H7 (cell line): ENCODE measurements around the gene STRIP2. TPM values are rescaled to one million over a fixed set of nuclear protein-coding genes. Genes with fewer than 3 reads are reported as not detected.
"Not testable (repeated sequence)": the region's sequence is repeated elsewhere in the genome, so short reads cannot be mapped to it uniquely, and the experiment has no call there.

Source experiments
- DNase-seq: peaks from one replicate; pipeline ENCODE4 v3.0.0; 2012
- H3K27me3 ChIP-seq: 2 replicates; pipeline ENCODE4 v1.6.0; 2011; ENCODE audit warnings: mild to moderate bottlenecking, low read length; ENCODE audit not compliant: control insufficient read depth, insufficient read depth
- H3K36me3 ChIP-seq: replicated peaks from 2 replicates; pipeline ENCODE4 v1.5.1; 2011; ENCODE audit warnings: low read length; ENCODE audit not compliant: control insufficient read depth, insufficient read depth
- H3K4me3 ChIP-seq: 2 replicates; pipeline ENCODE4 v1.5.1; 2011; ENCODE audit warnings: low read depth, mild to moderate bottlenecking, control low read depth, low read length, moderate library complexity; ENCODE audit not compliant: insufficient read depth
- total RNA-seq: library from RNA; depleted of rRNA; stranded (reverse); fragments of >200 nt; shearing (Covaris generic); gene quantifications from 2 replicates; pipeline ENCODE4 v1.2.3, GENCODE V29; 2014

STRIP2 gene
- total RNA-seq, 1 experiment from 2014 or later = 5.1 TPM

DNA sequence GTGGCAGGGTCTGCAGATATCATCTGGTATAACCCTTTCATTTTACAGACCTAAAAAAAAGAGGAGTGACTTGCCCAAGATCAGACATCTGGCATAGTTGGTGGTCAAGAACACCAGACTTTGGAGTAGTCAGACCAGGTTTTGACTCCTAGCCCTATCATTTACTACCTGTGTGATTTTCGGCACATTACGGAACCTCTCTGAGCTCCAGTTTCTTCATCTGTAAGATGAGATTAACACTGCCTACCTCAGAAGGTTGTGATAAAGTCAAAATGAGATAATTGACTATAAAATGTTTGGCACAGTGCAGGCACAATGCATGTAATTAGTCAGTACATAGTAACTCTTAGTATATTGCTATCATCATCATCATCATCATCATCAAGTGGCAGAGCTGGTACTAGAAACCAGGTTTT lies 1.2 kb downstream of the STRIP2 start:
- H3K36me3 ChIP-seq = peaks cover 1% of the 10 kb centered on the region; the same call in 1 of the 2 replicates
- DNase-seq = no peak
- H3K4me3 ChIP-seq = peak overlapping the region; percentile 85
- peaks cover 14% of the 10 kb centered on the region for H3K27me3 ChIP-seq

DNA sequence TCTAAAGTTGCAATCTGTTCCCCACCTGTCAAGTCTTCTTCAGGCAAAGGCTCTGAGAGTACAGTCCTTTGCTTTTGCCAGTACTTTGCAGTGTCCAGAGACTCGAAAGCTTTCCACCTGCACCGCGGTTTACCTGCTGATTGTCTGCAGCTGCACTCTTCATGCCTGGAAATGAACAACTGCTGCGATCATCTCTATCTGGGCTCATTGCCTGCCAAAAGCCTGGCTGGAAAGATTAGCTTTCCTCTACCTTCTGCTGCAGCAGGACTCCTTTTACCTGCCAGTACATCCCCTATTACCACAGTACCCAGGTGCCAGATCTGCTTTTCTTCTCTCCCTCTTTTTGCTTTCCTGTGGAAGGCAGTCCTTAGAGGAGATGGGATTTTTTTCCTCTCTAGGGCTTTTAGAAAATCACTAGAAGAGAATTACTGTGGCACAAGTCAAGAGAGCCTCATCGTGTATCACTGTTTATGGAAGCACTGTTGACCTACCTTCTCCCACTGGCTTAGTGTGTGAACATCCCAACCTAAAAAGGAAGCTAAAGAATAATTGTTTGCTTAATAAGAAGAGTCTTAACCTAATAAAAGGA lies 2.2 kb downstream of the STRIP2 start:
- no peak for DNase-seq
- peaks cover 1% of the 10 kb centered on the region; the same call in 1 of the 2 replicates for H3K36me3 ChIP-seq
- peaks cover 14% of the 10 kb centered on the region for H3K27me3 ChIP-seq
- no peak overlapping the region for H3K4me3 ChIP-seq

DNA sequence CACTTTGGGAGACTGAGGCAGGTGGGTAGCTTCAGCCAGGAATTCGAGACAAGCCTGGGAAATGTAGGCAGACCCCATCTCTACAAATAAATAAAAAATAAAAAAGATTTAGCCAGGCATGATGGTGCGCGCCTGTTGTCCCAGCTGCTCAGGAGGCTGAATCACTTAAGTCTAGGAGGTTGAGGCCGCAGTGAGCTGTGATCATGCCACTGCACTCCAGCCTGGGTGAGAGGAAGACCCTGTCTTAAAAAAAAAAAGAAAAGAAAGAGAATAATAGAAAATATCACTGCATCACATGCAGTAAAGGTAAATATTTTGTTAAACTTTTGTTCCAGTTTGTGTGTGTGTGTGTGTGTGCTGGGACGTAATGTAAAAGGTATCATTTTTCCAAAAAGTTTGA lies 3.0 kb downstream of the STRIP2 start:
- DNase-seq = no peak
- H3K27me3 ChIP-seq = peaks cover 13% of the 10 kb centered on the region
- H3K4me3 ChIP-seq = no peak overlapping the region
- H3K36me3 ChIP-seq = peaks cover 1% of the 10 kb centered on the region; the same call in 1 of the 2 replicates

DNA sequence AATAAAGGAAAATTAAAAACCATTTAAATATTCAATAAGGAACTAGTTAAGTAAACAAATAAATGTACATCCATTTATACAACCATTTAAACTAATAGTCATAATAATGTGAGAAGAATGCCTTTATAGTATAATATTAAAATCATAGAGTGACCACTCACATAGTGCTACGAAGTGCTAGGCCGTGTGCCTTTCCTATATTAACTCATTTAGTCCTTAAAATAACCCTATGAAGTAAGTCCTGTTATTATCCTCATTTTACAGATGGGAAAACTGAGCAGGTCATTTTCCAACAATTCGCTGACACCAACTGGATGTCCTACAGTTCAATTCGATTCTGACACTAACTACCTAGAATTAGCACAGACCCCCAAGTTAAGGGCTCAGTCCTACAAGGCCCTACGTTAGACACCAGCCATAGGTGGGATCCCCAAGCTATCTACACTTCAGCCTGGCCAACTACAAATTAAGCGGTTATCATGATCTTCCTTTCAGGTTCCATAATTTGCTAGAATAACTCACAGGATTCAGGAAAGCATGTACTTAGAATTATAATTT lies 4.1 kb downstream of the STRIP2 start:
- no peak for DNase-seq
- H3K36me3 ChIP-seq = peaks cover 1% of the 10 kb centered on the region; the same call in 1 of the 2 replicates
- H3K4me3 ChIP-seq = no peak overlapping the region
- H3K27me3 ChIP-seq = peaks cover 6% of the 10 kb centered on the region; the same call in 1 of the 2 replicates

DNA sequence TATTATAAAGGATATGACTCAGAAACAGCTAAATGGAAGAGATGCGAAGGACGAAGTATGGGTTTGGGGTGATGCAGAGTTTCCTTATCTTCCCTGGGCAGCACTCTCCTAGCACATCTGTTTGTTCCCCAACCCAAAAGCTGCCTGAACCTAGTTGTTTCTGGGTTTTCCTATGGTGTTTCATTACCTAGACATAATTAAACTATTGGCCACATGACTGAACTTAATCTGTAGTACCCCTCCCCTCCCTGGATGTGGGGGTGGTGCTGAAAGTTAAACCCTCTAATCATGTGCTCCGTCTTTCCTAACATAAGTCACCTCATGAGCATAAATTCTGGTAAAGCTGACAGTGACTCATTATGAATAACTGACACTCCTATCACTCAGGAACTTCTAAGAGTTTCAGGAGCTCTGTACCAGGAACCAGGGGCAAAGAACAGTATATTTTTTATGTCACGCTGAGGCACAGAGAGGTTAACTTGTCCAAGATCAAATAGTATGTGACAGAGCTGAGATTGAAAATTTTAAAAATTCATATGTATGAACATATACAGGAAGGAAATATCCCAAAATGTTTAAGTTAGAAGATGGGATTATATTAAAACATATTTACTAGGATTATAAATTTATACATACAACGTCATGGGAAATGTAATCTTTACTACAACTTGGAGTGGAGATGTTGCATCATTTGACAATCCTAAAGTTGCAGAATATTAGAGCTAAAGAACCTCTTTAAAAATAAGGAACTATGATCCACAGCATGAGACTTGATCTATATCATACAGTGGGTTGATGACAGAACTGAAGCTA lies 4.8 kb downstream of the STRIP2 start:
- no peak for DNase-seq
- H3K36me3 ChIP-seq = peaks cover 1% of the 10 kb centered on the region; the same call in 1 of the 2 replicates

DNA sequence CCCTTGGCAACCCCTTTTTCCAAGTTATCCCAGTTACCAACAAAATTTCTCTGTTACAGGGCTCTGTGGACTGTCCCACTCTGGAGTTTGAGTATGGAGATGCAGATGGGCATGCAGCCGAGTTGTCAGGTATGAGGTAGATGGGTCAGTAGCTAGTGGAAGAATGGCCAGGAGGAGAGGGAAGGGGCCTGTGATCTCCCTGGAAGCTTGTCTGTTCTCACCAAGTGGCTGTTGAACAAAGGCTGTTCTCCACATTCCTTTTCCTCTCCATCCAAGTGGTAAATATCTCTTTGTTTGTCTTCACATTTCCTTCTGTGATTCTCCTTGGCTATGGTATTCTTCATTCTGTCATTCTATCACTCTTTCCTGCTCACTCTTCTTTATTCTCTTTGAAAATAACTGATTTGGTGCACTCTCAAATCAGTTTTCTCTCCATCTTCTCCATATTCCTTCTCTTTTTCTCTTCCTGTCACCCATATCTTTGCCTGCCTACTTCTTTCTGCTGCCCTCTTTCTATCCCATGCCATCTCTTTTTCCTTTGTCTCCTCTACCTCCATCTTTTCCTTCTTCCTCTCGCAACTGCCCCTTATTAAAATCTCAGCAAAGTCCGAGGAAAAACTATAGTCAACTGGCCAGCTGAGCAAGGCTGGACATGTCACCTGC lies 5.9 kb downstream of the STRIP2 start:
- peaks cover 1% of the 10 kb centered on the region; the same call in 1 of the 2 replicates for H3K36me3 ChIP-seq
- no peak for DNase-seq

More for the DNA sequence above, 4.8 kb downstream of the STRIP2 start:
- H3K4me3 ChIP-seq = no peak overlapping the region
- H3K27me3 ChIP-seq = peaks cover 4% of the 10 kb centered on the region; the same call in 1 of the 2 replicates

DNA sequence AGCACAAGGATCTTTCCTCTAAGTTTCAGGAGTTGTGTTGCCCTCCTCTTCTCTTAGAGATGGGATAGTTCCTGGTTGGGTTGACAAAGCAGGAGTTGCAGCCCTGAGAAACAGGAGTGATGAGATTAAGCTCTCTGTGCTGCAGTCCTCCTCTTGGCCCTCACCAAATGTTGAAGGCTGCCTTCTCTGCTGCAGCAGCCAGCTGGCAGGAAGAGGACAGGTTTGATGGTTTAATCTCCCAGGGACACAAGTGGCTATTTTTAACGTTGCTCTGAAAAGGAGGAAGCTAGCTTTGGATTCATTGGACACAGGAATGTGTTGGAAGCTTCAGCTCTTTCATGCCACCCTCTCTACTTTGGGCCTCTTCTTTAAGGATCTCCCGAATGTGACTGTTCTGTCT lies 9.4 kb downstream of the STRIP2 start:
- Histone ChIP-seq H3K4me3 (no peak overlapping the region), H3K27me3 (no peaks in the 10 kb centered on the region), H3K36me3 (peaks cover 1% of the 10 kb centered on the region; the same call in 1 of the 2 replicates)
- no peak for DNase-seq

More for the DNA sequence above, 5.9 kb downstream of the STRIP2 start:
- Histone ChIP-seq H3K4me3 (no peak overlapping the region), H3K27me3 (peaks cover under 1% of the 10 kb centered on the region; the same call in 1 of the 2 replicates)

DNA sequence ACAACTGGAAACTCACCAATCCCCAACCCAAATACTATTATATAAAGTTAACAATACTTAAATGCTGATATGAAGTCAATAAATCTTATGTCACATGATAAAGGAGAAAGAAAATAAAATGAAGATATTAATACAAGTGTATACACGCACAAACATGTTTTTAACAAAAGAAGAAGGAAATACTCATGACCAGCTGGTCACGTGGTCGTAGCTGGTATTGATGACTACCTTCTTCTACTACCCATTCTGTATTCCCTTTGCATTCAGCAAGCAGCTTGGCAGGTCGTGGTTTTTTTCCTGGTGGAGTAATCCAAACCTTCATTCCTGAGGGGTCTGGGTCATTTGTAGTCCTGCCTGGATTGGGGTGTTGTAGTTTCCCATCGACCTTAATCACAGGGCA lies 10.5 kb downstream of the STRIP2 start:
- H3K4me3 ChIP-seq, H3K36me3 ChIP-seq, H3K27me3 ChIP-seq, DNase-seq: not testable (repeated sequence)

DNA sequence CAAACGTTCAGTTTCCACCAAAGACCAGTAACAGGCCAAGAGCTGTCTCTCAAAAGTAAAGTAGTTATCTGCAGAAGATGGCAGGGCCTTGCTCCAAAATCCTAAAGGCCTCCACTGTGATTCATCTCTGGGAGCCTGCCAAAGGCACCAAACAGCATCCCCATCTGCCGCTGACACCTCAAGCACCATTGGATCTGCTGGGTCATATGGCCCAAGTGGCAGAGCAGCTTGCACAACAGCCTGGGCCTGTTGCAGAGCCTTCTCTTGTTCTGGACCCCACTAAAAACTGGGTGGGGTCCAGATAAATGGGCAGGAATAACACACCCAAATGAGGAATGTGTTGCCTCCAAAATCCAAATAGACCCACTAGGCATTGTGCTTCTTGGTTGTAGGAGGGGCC lies 12.7 kb downstream of the STRIP2 start:
- H3K36me3 ChIP-seq, H3K27me3 ChIP-seq, H3K4me3 ChIP-seq, DNase-seq: not testable (repeated sequence)

DNA sequence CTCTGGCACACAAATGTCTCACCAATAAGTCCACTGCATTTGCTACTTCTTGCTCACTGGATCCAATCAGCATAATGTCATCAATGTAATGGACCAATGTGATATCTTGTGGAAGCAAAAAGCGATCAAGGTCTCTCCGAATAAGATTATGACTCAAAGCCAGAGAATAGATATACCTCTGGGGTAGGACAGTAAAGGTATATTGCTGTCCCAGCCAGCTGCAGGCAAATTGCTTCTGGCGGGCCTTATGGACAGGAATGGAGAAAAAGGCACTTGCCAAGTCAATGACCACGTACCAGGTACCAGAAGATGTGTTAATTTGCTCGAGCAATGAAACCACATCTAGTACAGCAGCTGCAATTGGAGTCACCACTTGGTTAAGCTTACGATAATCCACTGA lies 13.2 kb downstream of the STRIP2 start:
- H3K27me3 ChIP-seq, H3K4me3 ChIP-seq, DNase-seq, H3K36me3 ChIP-seq: not testable (repeated sequence)

DNA sequence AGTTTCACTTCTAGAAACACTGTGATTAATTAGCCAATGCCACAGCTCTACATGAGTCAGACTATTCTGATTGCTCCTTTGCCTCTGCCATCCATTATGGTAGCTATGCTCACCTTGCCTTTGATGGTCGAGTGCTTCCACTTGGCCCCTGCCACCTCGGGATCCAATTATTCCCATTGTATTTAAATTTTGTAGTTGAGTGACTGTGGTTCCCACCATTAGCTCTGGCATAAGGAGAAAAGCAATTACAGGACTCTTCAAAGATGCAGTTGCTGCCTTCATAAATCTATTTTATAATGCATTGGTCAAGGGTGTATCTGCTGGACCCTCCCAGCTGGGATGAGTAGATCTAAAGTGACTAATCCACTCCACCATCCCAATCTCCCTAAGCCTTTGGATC lies 14.4 kb downstream of the STRIP2 start:
- H3K36me3 ChIP-seq, DNase-seq, H3K27me3 ChIP-seq, H3K4me3 ChIP-seq: not testable (repeated sequence)

DNA sequence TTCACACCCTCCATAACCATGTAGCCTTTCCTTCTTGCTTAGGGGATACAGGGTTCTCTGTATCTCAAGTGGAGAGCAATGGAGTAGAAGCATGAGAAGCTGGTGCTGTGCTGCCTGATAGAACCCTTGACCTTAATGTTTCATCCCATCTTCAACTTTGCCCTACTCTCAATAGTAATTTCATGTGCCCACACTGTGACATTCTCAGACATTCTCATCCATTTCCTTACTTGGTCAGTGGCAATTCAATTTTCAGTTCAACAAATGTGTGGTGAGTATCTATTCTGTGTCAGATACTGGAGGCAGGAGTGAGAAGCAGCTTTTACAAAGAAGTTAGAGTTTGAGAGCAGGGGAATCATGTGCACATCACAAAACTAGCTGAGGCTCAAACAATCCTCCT lies 16.1 kb downstream of the STRIP2 start:
- peaks cover 5% of the 10 kb centered on the region for H3K36me3 ChIP-seq
- no peak overlapping the region for H3K4me3 ChIP-seq
- no peaks in the 10 kb centered on the region for H3K27me3 ChIP-seq
- no peak for DNase-seq

DNA sequence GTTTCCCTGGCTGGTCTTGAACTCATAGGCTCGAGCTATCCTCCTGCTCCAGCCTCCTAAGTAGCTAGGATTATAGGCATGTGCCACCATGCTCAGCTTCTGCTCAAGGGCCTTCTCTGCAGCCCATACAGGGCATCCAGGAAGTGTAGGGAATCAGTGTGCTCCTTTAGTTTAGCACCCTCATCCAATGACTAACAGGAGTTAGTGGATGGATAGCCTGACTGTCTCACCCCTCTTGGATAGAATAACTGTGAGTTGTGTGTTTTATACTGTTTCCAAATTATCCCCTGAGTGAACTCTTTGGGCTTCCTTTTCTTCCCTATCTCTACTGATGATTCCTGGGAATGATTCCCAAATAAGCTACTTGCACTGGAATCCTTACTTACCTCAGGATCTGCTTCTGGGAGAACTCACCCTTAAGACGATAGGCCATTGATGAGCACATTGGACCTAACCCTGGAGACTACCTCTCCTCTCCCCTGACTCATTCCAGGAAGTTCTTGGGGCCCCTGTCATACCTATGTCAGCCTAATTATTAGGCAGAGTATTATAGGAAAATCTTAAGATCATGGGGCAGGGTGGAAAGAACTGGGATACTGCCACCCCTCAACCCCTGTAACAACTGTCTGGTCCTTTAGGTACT lies 18.5 kb downstream of the STRIP2 start:
- DNase-seq = no peak
- H3K36me3 ChIP-seq = peaks cover 9% of the 10 kb centered on the region
- H3K27me3 ChIP-seq = no peaks in the 10 kb centered on the region
- no peak overlapping the region for H3K4me3 ChIP-seq
